B cell (primary cell): ENCODE measurements around the gene ATRIP. TPM values are rescaled to one million over a fixed set of nuclear protein-coding genes. Genes with fewer than 3 reads are reported as not detected.

ENCODE experiments used
- ATAC-seq: fragments of 200-7000 bp; cut with Tn5 transposase; one replicate; pipeline ENCODE4 v1.10.0; 2021; ENCODE audit warnings: low read depth, mild to moderate bottlenecking, moderate number of reproducible peaks, moderate library complexity
- CTCF ChIA-PET: fragments of 350-600 bp; sonication (Branson Sonifier 250); formaldehyde crosslinking; loops from one replicate; lab custom pipeline; 2021; ENCODE audit warnings: antibody characterized with exemption, inconsistent platforms; lab: Charles Lee
- POLR2A ChIA-PET: fragments of 350-600 bp; sonication (Branson Sonifier 250); formaldehyde crosslinking; loops from one replicate; lab custom pipeline; 2021; ENCODE audit warnings: antibody characterized with exemption; lab: Charles Lee
- DNase-seq: peaks from one replicate; pipeline ENCODE4 v3.0.0; 2013
- H2AFZ ChIP-seq: 2 replicates; pipeline ENCODE4 v1.6.1; 2012; ENCODE audit warnings: mild to moderate bottlenecking, low read depth, low read length; ENCODE audit not compliant: insufficient read depth, poor library complexity, severe bottlenecking
- H3K27ac ChIP-seq, 2 donors: 1 replicate in 1 of 2; 2 replicates in 1 of 2; pipeline ENCODE4 v1.5.1; 2012 to 2013; ENCODE audit warnings: low read length in 2 of 2, mild to moderate bottlenecking in 2 of 2, moderate library complexity in 1 of 2
- H3K27me3 ChIP-seq, 4 experiments: fragments of 200-600 bp in 1 of 4; sonication (generic) in 1 of 4; replicated peaks in 1 of 4; 1 replicate in 2 of 4; 2 replicates in 2 of 4; pipeline versions ENCODE4 v1.6.1 to v1.7.0; 2013 to 2016; ENCODE audit warnings: low read length in 3 of 4, mild to moderate bottlenecking in 2 of 4, mixed read lengths in 1 of 4, moderate library complexity in 1 of 4; ENCODE audit not compliant: insufficient read depth in 4 of 4, control insufficient read depth in 3 of 4; ENCODE audit errors: control extremely low read depth in 1 of 4
- H3K36me3 ChIP-seq, 2 experiments: replicated peaks in 1 of 2; 1 replicate in 1 of 2; 2 replicates in 1 of 2; pipeline versions ENCODE4 v1.6.1 to v1.7.1; 2013; ENCODE audit warnings: low read length in 1 of 2; ENCODE audit not compliant: insufficient read depth in 2 of 2, control insufficient read depth in 1 of 2; ENCODE audit errors: control extremely low read depth in 1 of 2, extremely low read depth in 1 of 2
- H3K4me1 ChIP-seq, 2 donors: fragments of 200-600 bp in 1 of 2; sonication (generic) in 1 of 2; 1 replicate in 1 of 2; 2 replicates in 1 of 2; pipeline versions ENCODE4 v1.5.1 to v1.6.1; 2013 to 2017; ENCODE audit warnings: low read length in 2 of 2; ENCODE audit not compliant: control insufficient read depth in 2 of 2, insufficient read depth in 2 of 2
- H3K4me2 ChIP-seq: replicated peaks from 2 replicates; pipeline ENCODE3; 2012; ENCODE audit warnings: mild to moderate bottlenecking, low read depth, low read length; ENCODE audit not compliant: poor library complexity, severe bottlenecking
- H3K4me3 ChIP-seq, 5 experiments: fragments of 200-600 bp in 1 of 5; sonication (generic) in 1 of 5; 1 replicate in 3 of 5; 2 replicates in 2 of 5; pipeline versions ENCODE4 v1.5.1 to v1.7.0; 2011 to 2016; ENCODE audit warnings: low read length in 4 of 5, mild to moderate bottlenecking in 4 of 5, low read depth in 2 of 5, control low read depth in 1 of 5, moderate library complexity in 1 of 5; ENCODE audit not compliant: insufficient read depth in 1 of 5; ENCODE audit errors: control extremely low read depth in 1 of 5, extremely low read depth in 1 of 5
- H3K79me2 ChIP-seq: fragments of 200-600 bp; sonication (generic); one replicate; pipeline ENCODE4 v1.6.0; 2016; ENCODE audit warnings: low read length; ENCODE audit not compliant: control insufficient read depth, insufficient read depth
- H3K9ac ChIP-seq: fragments of 200-600 bp; sonication (generic); 2 replicates; pipeline ENCODE4 v1.6.1; 2017; ENCODE audit warnings: mild to moderate bottlenecking, low read length, moderate library complexity
- H3K9me3 ChIP-seq, 3 donors: one replicate each; pipeline versions ENCODE4 v1.6.1 to v1.7.1; 2013; ENCODE audit warnings: low read length in 2 of 3; ENCODE audit not compliant: control insufficient read depth in 2 of 3, insufficient read depth in 1 of 3; ENCODE audit errors: control extremely low read depth in 1 of 3
- H4K20me1 ChIP-seq: 2 replicates; pipeline ENCODE4 v1.6.0; 2012; ENCODE audit warnings: mild to moderate bottlenecking, low read length; ENCODE audit not compliant: insufficient read depth, control insufficient read depth, poor library complexity, severe bottlenecking
- H3K27ac Mint-ChIP-seq: one replicate; pipeline ENCODE4 v1.8.0; 2021; ENCODE audit warnings: mixed read lengths
- H3K27me3 Mint-ChIP-seq: one replicate; pipeline ENCODE4 v1.8.0; 2021; ENCODE audit warnings: mixed read lengths
- H3K4me1 Mint-ChIP-seq: one replicate; pipeline ENCODE4 v1.8.0; 2021; ENCODE audit warnings: mixed read lengths
- H3K4me3 Mint-ChIP-seq: one replicate; pipeline ENCODE4 v1.8.0; 2021; ENCODE audit warnings: mixed read lengths
- H3K9me3 Mint-ChIP-seq: one replicate; pipeline ENCODE4 v1.8.0; 2022; ENCODE audit warnings: mixed read lengths; ENCODE audit not compliant: insufficient read depth
- EZH2 ChIP-seq: IDR thresholded peaks from 2 replicates; pipeline ENCODE4 v1.6.1; 2012; ENCODE audit warnings: borderline replicate concordance, low read depth, mild to moderate bottlenecking, moderate library complexity, low read length; ENCODE audit not compliant: insufficient read depth, poor library complexity, severe bottlenecking
- WGBS: methylation state at CpG from one replicate; pipeline ENCODE4 v1.1.5; 2013; ENCODE audit warnings: missing lambda C conversion rate; ENCODE audit not compliant: insufficient coverage; 5-methylcytosine and 5-hydroxymethylcytosine counted together
- intact Hi-C: fragments of 100-400 bp; cut with micrococcal nuclease; formaldehyde crosslinking; loops from one replicate; pipeline ENCODE4 v1.10.0; 2022
- polyA plus RNA-seq: library from polyadenylated mRNA; depleted of rRNA; stranded (reverse); fragments of >200 nt; gene quantifications from 2 replicates; pipeline ENCODE4 v1.2.3, GENCODE V29; 2012
- total RNA-seq, 2 donors: library from RNA; stranded (reverse); fragments of 120-200 nt in 1 of 2; gene quantifications; 1 replicate in 1 of 2; 2 replicates in 1 of 2; pipeline versions ENCODE4 v1.2.3 to v1.2.4, GENCODE V29; 2013 to 2022
- TF ChIP-seq, protein P1 (sequence below): fragments of 200-600 bp; IDR thresholded peaks from one replicate; pipeline ENCODE4 v1.8.0; 2022; ENCODE audit warnings: antibody characterized with exemption, mild to moderate bottlenecking

The ATRIP gene
- total and polyA plus RNA-seq, 2 donors (not counting 1 experiment from before 2014, with no cell fraction given) = 10.5 to 11.6 TPM

DNA sequence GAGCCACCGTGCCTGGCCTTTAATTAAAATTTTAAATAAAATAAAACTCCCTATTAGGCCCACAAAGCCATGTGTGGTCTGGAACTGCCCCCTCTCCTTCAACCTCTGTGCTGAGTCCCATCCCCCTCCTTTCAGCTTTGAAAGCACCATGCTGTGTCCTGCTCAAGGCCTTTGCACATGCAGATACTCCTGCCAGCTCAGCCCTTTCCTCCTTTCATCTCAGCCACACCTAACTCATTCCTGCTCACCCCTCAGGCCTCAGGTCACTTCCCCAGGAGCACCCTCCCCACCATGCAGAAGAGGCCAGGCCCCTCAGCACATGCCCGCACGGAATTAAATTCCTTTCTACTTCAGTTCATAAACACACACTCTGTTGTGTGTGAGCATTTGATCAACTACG is 28.1 kb downstream of the ATRIP start:
- peaks cover under 1% of the 10 kb centered on the region for H4K20me1 ChIP-seq
- peaks cover 0 to 10% of the 10 kb centered on the region in 2 experiments for H3K36me3 ChIP-seq
- no peak for TF ChIP-seq EZH2
- TF ChIP-seq, protein P1, sequence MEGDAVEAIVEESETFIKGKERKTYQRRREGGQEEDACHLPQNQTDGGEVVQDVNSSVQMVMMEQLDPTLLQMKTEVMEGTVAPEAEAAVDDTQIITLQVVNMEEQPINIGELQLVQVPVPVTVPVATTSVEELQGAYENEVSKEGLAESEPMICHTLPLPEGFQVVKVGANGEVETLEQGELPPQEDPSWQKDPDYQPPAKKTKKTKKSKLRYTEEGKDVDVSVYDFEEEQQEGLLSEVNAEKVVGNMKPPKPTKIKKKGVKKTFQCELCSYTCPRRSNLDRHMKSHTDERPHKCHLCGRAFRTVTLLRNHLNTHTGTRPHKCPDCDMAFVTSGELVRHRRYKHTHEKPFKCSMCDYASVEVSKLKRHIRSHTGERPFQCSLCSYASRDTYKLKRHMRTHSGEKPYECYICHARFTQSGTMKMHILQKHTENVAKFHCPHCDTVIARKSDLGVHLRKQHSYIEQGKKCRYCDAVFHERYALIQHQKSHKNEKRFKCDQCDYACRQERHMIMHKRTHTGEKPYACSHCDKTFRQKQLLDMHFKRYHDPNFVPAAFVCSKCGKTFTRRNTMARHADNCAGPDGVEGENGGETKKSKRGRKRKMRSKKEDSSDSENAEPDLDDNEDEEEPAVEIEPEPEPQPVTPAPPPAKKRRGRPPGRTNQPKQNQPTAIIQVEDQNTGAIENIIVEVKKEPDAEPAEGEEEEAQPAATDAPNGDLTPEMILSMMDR = no peak
- H2AFZ ChIP-seq = no peak overlapping the region
- CTCF ChIA-PET = interaction anchor here (0.6 to 17.7 kb wide), 8 partner anchors 10 to 75 kb away, joined by 3 to 240 read pairs (median 5); partner anchors contain the start of genes CCDC51, SHISA5 and TMA7
- intact Hi-C loops = no loop called here
- POLR2A ChIA-PET = interaction anchor here (0.7 to 4.3 kb wide), 2 partner anchors 23 to 35 kb away, joined by 3 to 22 read pairs; partner anchors contain the start of genes CCDC51 and TMA7
- peaks cover 60 to 76% of the 10 kb centered on the region in 2 donors for H3K4me1 ChIP-seq
- H3K9me3 ChIP-seq = no peaks in the 10 kb centered on the region
- peak overlapping the region; percentile 5 for H3K4me3 Mint-ChIP-seq
- WGBS = 100% methylated on average over 2 of the region's 4 CpGs
- H3K27ac ChIP-seq = peak overlapping the region in 1 of 2 donors; percentile 61
- ATAC-seq (no peak), DNase-seq (no peak)
- H3K27me3 Mint-ChIP-seq = no peaks in the 10 kb centered on the region
- peaks cover 66% of the 10 kb centered on the region for H3K4me1 Mint-ChIP-seq
- H3K79me2 ChIP-seq = peaks cover 80% of the 10 kb centered on the region
- H3K27me3 ChIP-seq = no peaks in the 10 kb centered on the region
- no peak overlapping the region for H3K4me3 ChIP-seq
- H3K9ac ChIP-seq = no peak overlapping the region
- no peak overlapping the region for H3K4me2 ChIP-seq
- peak overlapping the region; percentile 74 for H3K27ac Mint-ChIP-seq
- H3K9me3 Mint-ChIP-seq = no peaks in the 10 kb centered on the region

DNA sequence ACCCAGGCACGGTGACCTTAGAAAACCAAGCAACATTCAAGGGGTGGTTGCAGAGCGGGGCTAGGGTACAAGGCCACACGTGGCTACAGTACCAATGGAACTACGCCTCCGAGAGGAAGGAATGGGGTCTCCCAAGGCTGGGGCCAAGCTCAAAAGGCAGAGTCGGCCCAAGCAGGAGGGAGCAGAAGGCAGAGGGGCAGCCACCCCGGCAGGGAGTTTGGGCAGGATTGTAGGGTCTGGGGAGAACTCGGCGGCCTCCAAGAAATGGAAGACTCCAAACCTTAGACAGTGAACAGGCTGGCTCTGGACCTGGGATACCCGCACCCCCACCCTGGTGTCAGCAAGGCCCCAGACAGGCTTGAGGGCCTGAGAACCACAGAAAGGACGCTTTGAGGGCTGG is 28.7 kb downstream of the ATRIP start:
- Mint-ChIP-seq H3K9me3 (no peaks in the 10 kb centered on the region), H3K4me1 (peaks cover 62% of the 10 kb centered on the region), H3K27ac (peak overlapping the region; percentile 74), H3K4me3 (no peak overlapping the region), H3K27me3 (no peaks in the 10 kb centered on the region)
- Histone ChIP-seq H3K4me2 (no peak overlapping the region), H3K4me1 (peaks cover 58 to 76% of the 10 kb centered on the region in 2 donors), H2AFZ (no peak overlapping the region), H3K9ac (no peak overlapping the region), H3K27me3 (no peaks in the 10 kb centered on the region), H3K9me3 (no peaks in the 10 kb centered on the region), H4K20me1 (no peaks in the 10 kb centered on the region), H3K4me3 (no peak overlapping the region), H3K79me2 (peaks cover 74% of the 10 kb centered on the region), H3K27ac (peak overlapping the region in 1 of 2 donors; percentile 61), H3K36me3 (peaks cover 0 to 5% of the 10 kb centered on the region in 2 experiments)
- TF ChIP-seq EZH2 = no peak
- TF ChIP-seq, protein P1 = no peak
- 96% methylated on average over 10 of the region's 11 CpGs for WGBS
- ATAC-seq = no peak
- DNase-seq = no peak
- CTCF ChIA-PET = interaction anchor here (1.2 to 17.7 kb wide), 3 partner anchors 32 to 39 kb away, joined by 6 to 240 read pairs (median 31); partner anchors contain the start of genes CCDC51, SHISA5 and TMA7
- POLR2A ChIA-PET = interaction anchor here (4.3 kb wide), 1 partner anchor 35 kb away, joined by 22 read pairs; the partner anchor contains the start of genes CCDC51 and TMA7
- intact Hi-C loops = no loop called here
